ENCODE results near the gene NUP50.

The NUP50 gene

DNA sequence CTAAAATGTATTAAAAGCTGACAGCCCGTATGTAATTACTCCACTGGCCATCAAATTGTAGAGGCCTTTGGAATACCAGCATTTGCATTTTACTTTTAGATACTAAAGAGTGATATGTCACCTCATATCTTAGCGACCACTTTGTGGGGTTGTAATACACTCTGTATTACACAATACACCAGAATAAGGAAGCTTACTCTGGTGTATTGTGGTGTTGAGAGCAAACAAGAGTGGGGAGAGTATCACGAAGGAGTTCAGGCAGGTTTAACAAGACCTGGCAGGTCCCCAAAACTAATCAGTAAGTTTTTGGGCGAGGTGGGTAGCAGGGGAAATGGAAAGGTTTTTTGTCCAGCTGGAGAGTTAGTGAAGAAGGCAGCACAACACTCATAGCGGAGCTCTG is 3.2 kb downstream of the NUP50 start:
- H4K91ac ChIP-seq (ENCODE audit: low read depth, low read length): no peak overlapping the region
- DNase-seq: no peak
- H2BK5ac ChIP-seq (ENCODE audit: low read depth, low read length, poor library complexity): no peak overlapping the region
- peaks cover 0 to 6% of the 10 kb centered on the region in 2 experiments for H3K4me1 ChIP-seq (ENCODE audit: control insufficient read depth in 1 of 2, insufficient read depth in 2 of 2, low read length in 2 of 2)
- no peaks in the 10 kb centered on the region for H3K27me3 ChIP-seq (ENCODE audit: insufficient read depth, low read length)
- H4K8ac ChIP-seq (ENCODE audit: low read depth, low read length): no peak overlapping the region
- peak overlapping the region; percentile 16 for H3K4ac ChIP-seq (ENCODE audit: low read depth, low read length)
- no peak overlapping the region for H2AK5ac ChIP-seq (ENCODE audit: low read length)
- H3K9me3 ChIP-seq (ENCODE audit: insufficient read depth, low read depth, low read length): no peaks in the 10 kb centered on the region
- H3K4me3 ChIP-seq (ENCODE audit: low read depth, low read length): no peak overlapping the region
- no peak overlapping the region for H3K9ac ChIP-seq (ENCODE audit: low read length)
- H3K36me3 ChIP-seq (ENCODE audit: control insufficient read depth in 1 of 2, insufficient read depth in 2 of 2, low read length in 2 of 2): peaks cover 18 to 25% of the 10 kb centered on the region in 2 experiments
- peaks cover 27% of the 10 kb centered on the region for H3K79me2 ChIP-seq (ENCODE audit: control insufficient read depth, insufficient read depth, low read length, poor library complexity)
- WGBS (ENCODE audit: extremely low coverage, insufficient coverage, insufficient read length): no CpG with 5 or more reads among the region's 5 CpGs
- H3K79me1 ChIP-seq (ENCODE audit: low read length): peaks cover 20% of the 10 kb centered on the region
- no peak overlapping the region for H3K18ac ChIP-seq (ENCODE audit: low read length)
- no peak overlapping the region for H2BK120ac ChIP-seq (ENCODE audit: insufficient read depth, low read length, poor library complexity)
- no peak overlapping the region for H2BK12ac ChIP-seq (ENCODE audit: low read length)
- no peak overlapping the region for H3K27ac ChIP-seq (ENCODE audit: low read depth, low read length)
- no peak overlapping the region for H3K23ac ChIP-seq (ENCODE audit: low read length)
- H3K14ac ChIP-seq (ENCODE audit: low read length): no peak overlapping the region
- no peak overlapping the region for H2AFZ ChIP-seq (ENCODE audit: insufficient read depth, low read length, poor library complexity)
- H4K12ac ChIP-seq (ENCODE audit: low read depth, low read length): no peak overlapping the region
- H3K4me2 ChIP-seq (ENCODE audit: low read length): no peak overlapping the region

- peak overlapping the region; percentile 69 for H3K27ac ChIP-seq (ENCODE audit: low read depth, low read length)
- no peak overlapping the region for H3K4ac ChIP-seq (ENCODE audit: low read depth, low read length)
- peaks cover 2% of the 10 kb centered on the region for H3K79me1 ChIP-seq (ENCODE audit: low read length)
- H3K9ac ChIP-seq (ENCODE audit: low read length): no peak overlapping the region
- WGBS (ENCODE audit: extremely low coverage, insufficient coverage, insufficient read length): no CpG with 5 or more reads among the region's 19 CpGs
- H3K79me2 ChIP-seq (ENCODE audit: control insufficient read depth, insufficient read depth, low read length, poor library complexity): peaks cover 10% of the 10 kb centered on the region
- no peak overlapping the region for H4K8ac ChIP-seq (ENCODE audit: low read depth, low read length)
- peaks cover 29 to 43% of the 10 kb centered on the region in 2 experiments for H3K36me3 ChIP-seq (ENCODE audit: control insufficient read depth in 1 of 2, insufficient read depth in 2 of 2, low read length in 2 of 2)
- DNase-seq: peak; percentile 78 to 85
- no peak overlapping the region for H2BK12ac ChIP-seq (ENCODE audit: low read length)
- H3K4me3 ChIP-seq (ENCODE audit: low read depth, low read length): no peak overlapping the region
- no peak overlapping the region for H3K23ac ChIP-seq (ENCODE audit: low read length)
- H3K14ac ChIP-seq (ENCODE audit: low read length): no peak overlapping the region
- H2AFZ ChIP-seq (ENCODE audit: insufficient read depth, low read length, poor library complexity): no peak overlapping the region
- peak overlapping the region; percentile 52 for H2BK5ac ChIP-seq (ENCODE audit: low read depth, low read length, poor library complexity)
- H3K4me1 ChIP-seq (ENCODE audit: control insufficient read depth in 1 of 2, insufficient read depth in 2 of 2, low read length in 2 of 2): peaks cover 0 to 6% of the 10 kb centered on the region in 2 experiments
- no peaks in the 10 kb centered on the region for H3K9me3 ChIP-seq (ENCODE audit: insufficient read depth, low read depth, low read length)
- no peak overlapping the region for H2AK5ac ChIP-seq (ENCODE audit: low read length)
- H3K4me2 ChIP-seq (ENCODE audit: low read length): peak overlapping the region; percentile 28
- H3K27me3 ChIP-seq (ENCODE audit: insufficient read depth, low read length): no peaks in the 10 kb centered on the region
- H4K12ac ChIP-seq (ENCODE audit: low read depth, low read length): no peak overlapping the region
- H3K18ac ChIP-seq (ENCODE audit: low read length): peak overlapping the region; percentile 56
- no peak overlapping the region for H4K91ac ChIP-seq (ENCODE audit: low read depth, low read length)
- no peak overlapping the region for H2BK120ac ChIP-seq (ENCODE audit: insufficient read depth, low read length, poor library complexity)
Observed at GRCh38 chr22:45169591-45170466, 6.1 kb downstream of the NUP50 start.

GRCh38 chr22:45171830-45172229 is 8.1 kb downstream of the NUP50 start:
- Histone ChIP-seq H2AFZ (ENCODE audit: insufficient read depth, low read length, poor library complexity) (no peak overlapping the region), H2BK12ac (ENCODE audit: low read length) (no peak overlapping the region), H3K27ac (ENCODE audit: low read depth, low read length) (no peak overlapping the region), H3K9me3 (ENCODE audit: insufficient read depth, low read depth, low read length) (no peaks in the 10 kb centered on the region), H3K4me1 (ENCODE audit: control insufficient read depth in 1 of 2, insufficient read depth in 2 of 2, low read length in 2 of 2) (peaks cover 2 to 6% of the 10 kb centered on the region in 2 experiments), H4K8ac (ENCODE audit: low read depth, low read length) (no peak overlapping the region), H3K9ac (ENCODE audit: low read length) (no peak overlapping the region), H2AK5ac (ENCODE audit: low read length) (no peak overlapping the region), H4K12ac (ENCODE audit: low read depth, low read length) (no peak overlapping the region), H3K36me3 (ENCODE audit: control insufficient read depth in 1 of 2, insufficient read depth in 2 of 2, low read length in 2 of 2) (peaks cover 35 to 50% of the 10 kb centered on the region in 2 experiments), H3K27me3 (ENCODE audit: insufficient read depth, low read length) (no peaks in the 10 kb centered on the region), H3K23ac (ENCODE audit: low read length) (no peak overlapping the region), H3K4ac (ENCODE audit: low read depth, low read length) (peak overlapping the region; percentile 28), H3K4me2 (ENCODE audit: low read length) (no peak overlapping the region), H2BK5ac (ENCODE audit: low read depth, low read length, poor library complexity) (no peak overlapping the region), H3K18ac (ENCODE audit: low read length) (no peak overlapping the region), H3K79me1 (ENCODE audit: low read length) (peaks cover 5% of the 10 kb centered on the region), H3K14ac (ENCODE audit: low read length) (no peak overlapping the region), H3K79me2 (ENCODE audit: control insufficient read depth, insufficient read depth, low read length, poor library complexity) (peaks cover 5% of the 10 kb centered on the region), H2BK120ac (ENCODE audit: insufficient read depth, low read length, poor library complexity) (no peak overlapping the region), H3K4me3 (ENCODE audit: low read depth, low read length) (no peak overlapping the region), H4K91ac (ENCODE audit: low read depth, low read length) (no peak overlapping the region)
- no CpG with 5 or more reads among the region's 6 CpGs for WGBS (ENCODE audit: extremely low coverage, insufficient coverage, insufficient read length)
- DNase-seq: no peak

GRCh38 chr22:45172881-45173585 is 9.3 kb downstream of the NUP50 start:
- Histone ChIP-seq H3K36me3 (ENCODE audit: control insufficient read depth in 1 of 2, insufficient read depth in 2 of 2, low read length in 2 of 2) (peaks cover 41 to 61% of the 10 kb centered on the region in 2 experiments), H3K4ac (ENCODE audit: low read depth, low read length) (peak overlapping the region; percentile 89), H4K8ac (ENCODE audit: low read depth, low read length) (no peak overlapping the region), H3K9ac (ENCODE audit: low read length) (no peak overlapping the region), H3K4me2 (ENCODE audit: low read length) (no peak overlapping the region), H3K4me3 (ENCODE audit: low read depth, low read length) (no peak overlapping the region), H3K4me1 (ENCODE audit: control insufficient read depth in 1 of 2, insufficient read depth in 2 of 2, low read length in 2 of 2) (peaks cover 2 to 6% of the 10 kb centered on the region in 2 experiments), H3K14ac (ENCODE audit: low read length) (no peak overlapping the region), H3K27ac (ENCODE audit: low read depth, low read length) (no peak overlapping the region), H2AK5ac (ENCODE audit: low read length) (no peak overlapping the region), H2AFZ (ENCODE audit: insufficient read depth, low read length, poor library complexity) (no peak overlapping the region), H3K9me3 (ENCODE audit: insufficient read depth, low read depth, low read length) (no peaks in the 10 kb centered on the region), H3K18ac (ENCODE audit: low read length) (peak overlapping the region; percentile 49), H2BK120ac (ENCODE audit: insufficient read depth, low read length, poor library complexity) (no peak overlapping the region), H3K79me1 (ENCODE audit: low read length) (peaks cover 5% of the 10 kb centered on the region), H2BK5ac (ENCODE audit: low read depth, low read length, poor library complexity) (no peak overlapping the region), H4K91ac (ENCODE audit: low read depth, low read length) (no peak overlapping the region), H4K12ac (ENCODE audit: low read depth, low read length) (no peak overlapping the region), H2BK12ac (ENCODE audit: low read length) (no peak overlapping the region), H3K27me3 (ENCODE audit: insufficient read depth, low read length) (no peaks in the 10 kb centered on the region), H3K23ac (ENCODE audit: low read length) (no peak overlapping the region), H3K79me2 (ENCODE audit: control insufficient read depth, insufficient read depth, low read length, poor library complexity) (peaks cover 2% of the 10 kb centered on the region)
- WGBS (ENCODE audit: extremely low coverage, insufficient coverage, insufficient read length): no CpG with 5 or more reads among the region's 7 CpGs
- no peak for DNase-seq
